Measurements from ENCODE around the gene ZNF485. TPM values are rescaled to one million over a fixed set of nuclear protein-coding genes. Genes with fewer than 3 reads are reported as not detected.
"Not testable (repeated sequence)": the region's sequence is repeated elsewhere in the genome, so short reads cannot be mapped to it uniquely, and the experiment has no call there.

The ZNF485 gene
- polyA plus RNA-seq, 1 donor: 3.0 TPM

DNA sequence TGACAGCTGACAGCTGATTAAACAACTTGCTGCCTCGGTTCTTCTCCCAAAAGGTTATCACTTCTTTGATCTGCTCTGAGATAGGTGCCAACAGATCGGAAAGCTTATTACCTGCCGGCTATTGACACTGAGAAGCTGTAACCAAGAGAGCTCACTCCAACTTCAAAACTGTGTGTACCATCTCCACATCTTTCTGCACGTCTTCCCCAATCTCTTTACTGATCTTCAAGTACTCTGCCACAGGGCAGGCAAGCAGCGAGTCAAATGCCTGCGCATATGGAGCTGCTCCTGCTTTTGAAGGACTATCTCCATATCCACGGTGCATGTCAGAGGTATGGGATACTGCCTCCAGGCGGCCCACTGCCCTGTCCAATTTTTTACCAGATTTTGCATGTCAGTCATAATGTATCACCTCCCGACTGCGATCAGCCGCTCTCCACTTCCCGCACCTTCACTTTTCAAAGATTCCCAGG is 352 bp upstream of the ZNF485 start:
- DNase-seq: no peak

- DNase-seq: no peak
Observed at GRCh38 chr10:43607199-43607573, 948 bp downstream of the ZNF485 start.

DNA sequence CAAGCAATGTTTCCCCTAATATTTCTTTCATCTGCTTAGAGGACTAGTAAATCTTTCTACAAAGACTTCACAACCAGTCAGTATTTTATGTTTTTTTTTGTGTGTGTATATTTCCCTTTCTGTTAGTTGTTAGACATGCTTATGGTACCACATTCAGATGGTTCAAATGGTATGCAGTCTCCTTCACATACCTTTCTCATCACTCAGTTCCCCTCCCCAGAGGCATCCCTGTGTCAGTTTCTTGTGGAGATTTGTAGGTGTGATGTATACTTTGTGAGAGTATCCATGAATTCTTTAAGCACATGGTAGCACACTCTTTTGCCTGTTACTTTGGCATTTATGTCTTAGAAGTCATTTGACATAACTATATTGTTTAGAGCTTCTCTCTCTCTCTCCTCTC is 4.4 kb downstream of the ZNF485 start:
- DNase-seq: no peak

DNA sequence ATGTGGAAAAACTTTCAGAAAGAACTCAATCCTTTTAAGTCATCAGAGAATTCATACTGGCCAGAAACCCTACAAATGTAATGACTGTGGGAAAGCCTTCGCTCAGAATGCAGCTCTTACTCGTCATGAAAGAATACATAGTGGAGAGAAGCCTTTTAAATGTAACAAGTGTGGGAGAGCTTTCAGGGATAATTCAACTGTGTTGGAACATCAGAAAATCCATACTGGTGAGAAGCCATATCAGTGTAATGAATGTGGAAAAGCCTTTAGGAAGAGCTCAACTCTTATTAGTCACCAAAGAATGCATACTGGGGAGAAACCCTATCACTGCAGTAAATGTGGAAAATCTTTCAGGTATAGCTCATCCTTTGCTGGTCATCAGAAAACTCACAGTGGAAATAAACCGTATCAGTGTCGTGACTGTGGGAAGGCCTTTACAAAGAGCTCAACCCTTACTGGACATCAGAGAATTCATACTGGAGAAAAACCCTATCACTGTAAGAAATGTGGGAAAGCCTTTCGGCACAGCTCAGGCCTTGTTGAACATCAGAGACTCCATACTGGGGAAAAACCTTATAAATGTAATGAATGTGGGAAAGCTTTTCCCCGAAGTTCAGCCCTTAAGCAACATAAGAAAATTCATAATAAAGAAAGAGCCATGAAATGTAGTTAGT is 10.6 kb downstream of the ZNF485 start:
- no peak for DNase-seq

- no peak for DNase-seq
Observed at GRCh38 chr10:43619368-43619767, 13.1 kb downstream of the ZNF485 start.

DNA sequence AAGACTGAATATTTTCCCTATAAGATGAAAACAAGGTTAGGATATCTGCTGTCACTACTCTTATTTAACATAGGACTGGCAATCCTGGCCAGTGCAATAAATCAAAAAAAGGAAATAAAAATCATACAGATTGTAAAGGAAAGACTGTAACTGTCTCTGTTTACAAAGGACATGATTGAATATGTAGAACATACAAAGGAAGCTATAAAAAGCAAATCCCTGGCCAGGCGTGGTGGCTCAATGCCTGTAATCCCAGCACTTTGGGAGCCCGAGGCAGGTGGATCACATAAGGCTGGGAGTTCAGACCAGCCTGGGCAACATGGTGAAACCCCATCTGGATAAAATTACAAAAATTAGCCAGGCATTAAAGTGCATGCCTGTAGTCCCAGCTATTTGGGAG is 15.8 kb downstream of the ZNF485 start:
- DNase-seq: no peak

GRCh38 chr10:43623351-43623750 is 17.1 kb downstream of the ZNF485 start:
- no peak for DNase-seq

- no peak for DNase-seq
Observed at GRCh38 chr10:43627942-43628341, 21.7 kb downstream of the ZNF485 start.

- DNase-seq: no peak
Observed at GRCh38 chr10:43628956-43629355, 22.7 kb downstream of the ZNF485 start.

DNA sequence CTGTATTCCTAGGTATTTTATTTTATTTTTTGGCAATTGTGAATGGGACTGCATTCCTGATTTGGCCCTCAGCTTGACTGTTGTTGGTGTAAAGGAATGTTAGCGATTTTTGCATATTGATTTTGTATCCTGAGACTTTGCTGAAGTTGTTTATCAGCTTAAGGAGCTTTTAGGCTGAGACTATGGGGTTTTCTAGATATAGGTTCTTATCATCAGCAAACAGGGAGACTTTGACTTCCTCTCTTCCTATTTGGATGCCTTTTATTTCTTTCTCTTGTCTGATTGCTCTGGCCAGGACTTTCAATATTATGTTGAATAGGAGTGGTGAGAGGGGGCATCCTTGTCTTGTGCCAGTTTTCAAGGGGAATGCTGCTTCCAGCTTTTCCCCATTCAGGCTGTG is 29.6 kb downstream of the ZNF485 start:
- DNase-seq: not testable (repeated sequence)

DNA sequence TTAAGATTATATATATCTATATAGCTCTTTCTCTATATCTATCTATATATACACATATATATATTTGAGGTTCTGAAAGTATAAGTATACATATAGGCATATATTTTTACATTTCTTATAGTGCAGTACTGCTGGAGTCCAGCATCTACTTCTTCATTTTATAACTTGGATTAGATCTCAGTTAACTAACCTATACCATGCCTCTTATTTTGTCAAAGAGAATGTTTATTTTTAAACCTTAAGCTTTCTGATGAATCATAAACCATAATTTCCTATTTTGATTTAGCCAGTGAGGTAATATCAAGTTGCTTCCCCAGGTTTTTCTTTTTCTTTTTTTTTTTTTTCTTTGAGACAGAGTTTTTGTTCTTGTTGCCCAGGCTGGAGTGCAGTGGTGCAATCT is 34.4 kb downstream of the ZNF485 start:
- no peak for DNase-seq

GRCh38 chr10:43644252-43644651 is 38.0 kb downstream of the ZNF485 start:
- DNase-seq: no peak

GRCh38 chr10:43645866-43646265 is 39.6 kb downstream of the ZNF485 start:
- DNase-seq: no peak

DNA sequence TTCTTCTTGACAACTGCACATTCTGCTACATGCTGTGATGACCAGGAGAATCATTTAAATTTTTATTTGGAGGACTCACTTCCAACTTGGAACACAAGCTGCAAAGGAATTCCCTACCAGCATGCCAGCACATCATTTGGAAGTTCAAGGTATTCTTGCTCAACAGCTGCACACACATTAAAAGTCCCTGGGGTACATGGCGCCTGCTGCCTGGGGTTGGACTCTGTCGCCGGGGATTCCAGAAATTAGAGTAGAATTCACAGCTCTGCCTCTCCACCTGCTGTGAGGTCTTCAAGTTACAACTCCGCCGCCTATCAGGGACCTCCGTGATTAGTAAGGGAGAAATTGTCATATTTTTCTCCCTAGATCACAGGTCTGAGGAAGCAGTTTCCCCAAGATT is 41.3 kb downstream of the ZNF485 start:
- DNase-seq: no peak

- DNase-seq: no peak
Observed at GRCh38 chr10:43648095-43648397, 41.8 kb downstream of the ZNF485 start.

DNA sequence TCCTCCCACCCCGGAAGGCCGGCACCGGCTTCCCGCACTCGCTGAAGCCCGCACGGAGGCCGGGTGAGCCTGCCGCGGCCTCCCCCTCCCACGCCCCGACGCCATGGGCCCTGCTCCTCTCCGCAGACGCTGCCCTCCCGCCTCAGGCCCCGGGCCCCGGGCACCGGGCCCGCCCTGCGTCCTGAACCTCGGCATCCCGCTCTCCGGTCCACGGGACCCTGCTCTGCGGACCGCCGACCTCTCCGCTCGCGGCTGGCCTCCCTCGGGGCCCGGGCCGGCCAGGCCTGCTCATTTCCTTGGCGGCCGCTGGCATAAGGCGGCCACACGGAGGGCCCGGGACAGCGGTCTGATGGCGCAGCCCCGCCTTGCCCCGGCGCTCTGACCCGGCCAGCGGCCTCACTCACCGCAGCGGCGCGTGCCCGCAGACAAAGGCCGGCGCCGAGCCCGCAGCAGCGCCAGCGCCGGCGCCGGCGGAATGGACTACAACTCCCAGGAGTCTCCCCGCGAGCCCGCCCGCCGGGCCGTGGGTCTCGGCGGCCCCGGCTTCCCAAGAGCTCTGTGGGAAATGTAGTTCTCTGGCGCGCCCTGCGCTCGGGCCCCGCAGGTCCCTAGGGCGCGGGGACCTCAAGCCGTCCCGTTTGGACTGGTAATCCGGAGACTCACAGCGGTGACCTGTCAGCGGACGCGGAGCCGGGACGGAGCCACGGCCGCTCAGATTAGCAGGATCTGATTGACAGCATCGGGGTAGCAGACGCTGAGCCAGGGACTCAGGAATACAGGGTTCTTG is 42.4 kb downstream of the ZNF485 start, which contains the start of gene ZNF32:
TSS of gene ZNF32 (minus strand) at position 484 of the 787 bp plus-strand sequence. CDS start 2,748 bp downstream, outside the sequence.
- peak; percentile 91 for DNase-seq

DNA sequence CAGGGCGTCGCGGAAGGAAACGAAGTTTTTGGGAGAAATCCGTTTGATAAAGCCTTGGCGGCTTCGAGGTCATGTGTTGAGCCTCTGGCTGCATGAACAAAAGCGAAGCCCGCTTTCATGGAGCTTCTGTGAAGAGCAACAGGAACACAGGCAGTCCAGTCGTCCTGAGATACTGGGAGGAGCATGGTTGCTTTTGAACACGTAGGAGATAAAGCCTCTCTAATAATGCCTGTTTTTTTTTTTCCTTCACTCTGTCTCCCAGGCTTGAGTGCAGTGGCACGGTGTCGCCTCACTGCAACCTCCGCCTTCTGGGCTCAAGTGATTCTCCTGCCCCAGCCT is 42.9 kb downstream of the ZNF485 start:
- no peak for DNase-seq

DNA sequence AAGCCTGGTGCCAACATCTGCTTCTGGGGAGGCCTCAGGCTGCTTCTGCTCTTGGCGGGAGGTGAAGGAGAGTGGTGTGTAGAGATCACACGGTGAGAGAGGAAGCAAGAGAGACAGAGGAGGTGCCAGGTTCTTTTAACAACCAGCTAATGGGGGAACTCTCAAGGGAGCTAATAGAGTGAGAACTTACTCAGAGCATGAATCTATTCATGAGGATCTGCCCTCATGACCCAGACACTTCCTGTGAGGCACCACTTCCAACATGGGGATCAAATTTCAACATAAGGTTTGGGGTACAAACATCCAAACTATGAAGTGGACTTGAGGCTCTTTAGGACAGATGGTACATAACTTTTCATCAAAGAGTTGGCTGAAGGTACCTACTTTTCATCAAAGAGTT is 47.5 kb downstream of the ZNF485 start:
- no peak for DNase-seq

DNA sequence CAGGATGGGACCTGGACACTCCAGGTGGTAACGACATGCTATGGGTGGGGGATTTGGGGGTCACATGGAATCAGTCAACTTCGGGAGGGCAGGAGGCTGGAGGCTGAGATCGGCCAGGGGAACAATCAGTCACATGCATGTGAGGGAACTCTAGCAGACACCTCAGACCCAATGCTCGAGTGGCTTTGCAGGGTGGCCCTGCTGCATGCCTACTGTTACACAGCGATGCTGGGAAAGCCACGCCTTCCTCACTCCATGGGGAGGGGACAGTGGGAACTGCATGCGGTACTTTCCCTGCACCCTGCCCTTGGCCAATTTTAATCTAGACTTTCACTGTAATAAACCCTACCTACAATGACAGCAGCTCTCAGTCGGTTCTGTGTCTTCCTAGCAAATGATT is 49.1 kb downstream of the ZNF485 start:
- DNase-seq: no peak

DNA sequence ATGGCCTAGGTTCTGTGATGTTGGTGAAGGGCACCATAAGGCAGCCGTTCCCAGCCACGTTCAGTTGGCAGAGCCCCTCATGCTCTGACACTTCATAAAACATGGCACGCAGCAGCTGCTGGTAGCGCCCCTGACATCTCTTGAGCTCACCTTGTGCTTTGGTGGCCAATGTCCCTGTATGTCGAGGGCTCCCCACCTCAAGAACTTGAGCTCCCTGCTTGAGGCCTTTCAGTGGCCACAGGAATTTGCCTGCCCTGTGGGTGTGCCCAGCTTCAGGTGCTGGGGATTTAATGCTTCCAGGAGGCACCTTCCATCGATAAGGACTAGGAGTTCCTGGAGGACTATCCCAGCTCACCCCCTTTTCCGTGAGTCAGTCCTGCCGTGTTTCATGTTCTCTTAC is 52.0 kb downstream of the ZNF485 start:
- DNase-seq: no peak

GRCh38 chr10:43665054-43665453 is 58.8 kb downstream of the ZNF485 start:
- DNase-seq: no peak

- no peak for DNase-seq
Observed at GRCh38 chr10:43666552-43666951, 60.3 kb downstream of the ZNF485 start.

DNA sequence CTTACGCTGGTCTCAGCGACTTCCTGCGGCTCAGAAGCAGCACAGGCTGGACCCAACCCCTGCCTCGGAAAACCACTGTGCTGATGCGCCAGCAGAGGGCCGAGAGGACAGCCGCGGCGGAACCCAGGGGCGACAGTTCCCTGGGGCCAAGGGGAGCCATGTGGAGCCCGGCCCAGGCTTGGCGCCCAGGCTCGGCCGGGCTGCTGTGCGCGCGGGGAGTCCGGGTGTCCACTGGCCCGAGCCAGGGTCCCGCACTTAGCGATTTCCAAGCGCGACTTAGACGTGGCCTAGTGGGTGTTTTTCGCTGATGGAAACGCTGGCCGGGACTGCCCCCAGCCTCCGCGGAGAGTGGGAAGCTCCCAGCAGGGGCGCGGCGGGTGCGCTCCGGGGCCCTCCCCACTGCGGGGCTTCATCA is 61.1 kb downstream of the ZNF485 start:
- no peak for DNase-seq

Data from hindlimb muscle (tissue), 1 donor.